OCI-LY7 (cell line): ENCODE measurements around the gene ANKUB1. TPM values are rescaled to one million over a fixed set of nuclear protein-coding genes. Genes with fewer than 3 reads are reported as not detected.
A peak's percentile ranks its signal among the peaks of the same experiment; 100 is the strongest.

Experiments
- BruUV-seq: library from RNA; stranded (reverse); fragments of 400-500 nt; replicated peaks from 2 replicates; lab custom pipeline; 2021; lab: Mats Ljungman, UMichigan
- CTCF ChIA-PET: fragments of 300-600 bp; sonication (Branson Sonifier 250); formaldehyde crosslinking; loops from one replicate; lab custom pipeline; 2022; ENCODE audit warnings: antibody characterized with exemption; ENCODE audit not compliant: unreplicated experiment; lab: Charles Lee
- POLR2A ChIA-PET: fragments of 300-600 bp; sonication (Branson Sonifier 250); formaldehyde crosslinking; loops from one replicate; lab custom pipeline; 2022; ENCODE audit warnings: antibody characterized with exemption; lab: Charles Lee
- DNase-seq: peaks from one replicate; pipeline ENCODE4 v3.0.0-alpha.2; 2015; ENCODE audit warnings: low spot score
- H2AFZ ChIP-seq: fragments of 200-600 bp; sonication (generic), shearing (Covaris generic); 2 replicates; pipeline ENCODE4 v1.6.1; 2014; ENCODE audit warnings: mild to moderate bottlenecking, antibody characterized with exemption, low read length, moderate library complexity
- H3K27ac ChIP-seq: fragments of 200-600 bp; sonication (generic); 2 replicates; pipeline ENCODE4 v1.5.1; 2014; ENCODE audit warnings: mixed run types, low read depth, mild to moderate bottlenecking, moderate library complexity, low read length, inconsistent platforms; ENCODE audit not compliant: poor library complexity, severe bottlenecking
- H3K36me3 ChIP-seq: fragments of 200-600 bp; sonication (generic); 2 replicates; pipeline ENCODE4 v1.6.1; 2014; ENCODE audit warnings: mild to moderate bottlenecking, antibody characterized with exemption, low read length, moderate library complexity, mixed read lengths; ENCODE audit not compliant: insufficient read depth
- H3K4me1 ChIP-seq: fragments of 200-600 bp; sonication (generic); 2 replicates; pipeline ENCODE4 v1.5.1; 2014; ENCODE audit warnings: mild to moderate bottlenecking, low read length; ENCODE audit not compliant: insufficient read depth, poor library complexity, severe bottlenecking
- H3K4me2 ChIP-seq: fragments of 200-600 bp; sonication (generic); 2 replicates; pipeline ENCODE4 v1.6.1; 2014; ENCODE audit warnings: mild to moderate bottlenecking, low read length
- H3K4me3 ChIP-seq: fragments of 200-600 bp; sonication (generic); 2 replicates; pipeline ENCODE4 v1.5.1; 2014; ENCODE audit warnings: mild to moderate bottlenecking, low read depth, low read length; ENCODE audit not compliant: poor library complexity, severe bottlenecking
- H3K79me2 ChIP-seq: fragments of 200-600 bp; sonication (generic); 2 replicates; pipeline ENCODE4 v1.6.1; 2016; ENCODE audit warnings: low read depth, mild to moderate bottlenecking, low read length, moderate library complexity, mixed read lengths; ENCODE audit not compliant: insufficient read depth
- H3K9me2 ChIP-seq: fragments of 200-600 bp; sonication (generic); 2 replicates; pipeline ENCODE4 v1.6.1; 2016; ENCODE audit warnings: mild to moderate bottlenecking, low read length, mixed read lengths; ENCODE audit not compliant: insufficient read depth
- H3K9me3 ChIP-seq: fragments of 200-600 bp; sonication (generic); 2 replicates; pipeline ENCODE4 v1.6.1; 2014; ENCODE audit warnings: mild to moderate bottlenecking, mixed run types, low read length, mixed read lengths
- H4K20me1 ChIP-seq: fragments of 200-600 bp; sonication (generic); 2 replicates; pipeline ENCODE4 v1.6.1; 2014; ENCODE audit warnings: mild to moderate bottlenecking, antibody characterized with exemption, low read length, moderate library complexity, mixed read lengths; ENCODE audit not compliant: insufficient read depth
- EZH2phosphoT487 ChIP-seq: fragments of 200-600 bp; sonication (generic); IDR thresholded peaks from 2 replicates; pipeline ENCODE4 v1.6.1; 2018; ENCODE audit warnings: low read depth, borderline replicate concordance, mild to moderate bottlenecking, mixed run types, antibody characterized with exemption, low read length, moderate library complexity, mixed read lengths
- intact Hi-C: fragments of 100-400 bp; cut with micrococcal nuclease; formaldehyde crosslinking; loops from one replicate; pipeline ENCODE4 v1.10.0; 2022; ENCODE audit not compliant: unreplicated experiment
- total RNA-seq, 2 experiments: library from RNA; depleted of rRNA in 1 of 2; stranded (reverse); fragments of >200 nt in 1 of 2; shearing (Covaris generic) in 1 of 2; gene quantifications; 2 replicates each; pipeline ENCODE4 v1.2.3, GENCODE V29; 2014 to 2022
- TF ChIP-seq, protein P1 (sequence below): fragments of 200-600 bp; sonication (generic); conservative IDR thresholded peaks from 2 replicates; pipeline ENCODE4 v1.5.1; 2014; ENCODE audit warnings: mild to moderate bottlenecking, antibody characterized with exemption, low read length, moderate library complexity, mixed read lengths

ANKUB1 gene
- total RNA-seq, 2 experiments from 2014 or later, result not detected

DNA sequence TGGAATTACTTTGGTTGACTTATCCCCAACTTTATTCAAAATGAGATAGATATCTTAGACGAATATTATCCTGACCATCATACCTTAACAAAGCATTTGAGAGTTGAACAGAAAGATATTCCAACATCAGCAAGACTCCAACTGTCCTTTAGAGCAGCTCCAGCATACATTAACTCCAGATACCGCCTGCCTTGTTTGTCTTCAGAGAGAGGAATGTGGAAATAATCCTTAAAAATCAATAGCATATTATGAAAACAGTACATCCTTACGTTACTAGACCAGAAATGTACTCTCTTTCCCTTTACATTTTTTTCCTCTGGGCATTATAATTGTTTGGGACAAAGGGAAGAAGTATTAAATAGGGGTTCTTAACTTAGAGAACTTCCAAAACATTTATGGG, 1.7 kb downstream of the ANKUB1 start:
- intact Hi-C loops, result no loop called here
- Histone ChIP-seq H3K4me1 (no peaks in the 10 kb centered on the region), H3K9me3 (no peaks in the 10 kb centered on the region), H3K9me2 (no peaks in the 10 kb centered on the region), H3K27ac (no peak overlapping the region), H3K4me2 (no peak overlapping the region), H4K20me1 (no peaks in the 10 kb centered on the region), H2AFZ (no peak overlapping the region), H3K4me3 (no peak overlapping the region), H3K36me3 (no peaks in the 10 kb centered on the region), H3K79me2 (no peaks in the 10 kb centered on the region)
- BruUV-seq, result no TSS peak
- ChIA-PET CTCF (no interaction called here), POLR2A (no interaction called here)
- DNase-seq, result no peak
- TF ChIP-seq, protein P1, sequence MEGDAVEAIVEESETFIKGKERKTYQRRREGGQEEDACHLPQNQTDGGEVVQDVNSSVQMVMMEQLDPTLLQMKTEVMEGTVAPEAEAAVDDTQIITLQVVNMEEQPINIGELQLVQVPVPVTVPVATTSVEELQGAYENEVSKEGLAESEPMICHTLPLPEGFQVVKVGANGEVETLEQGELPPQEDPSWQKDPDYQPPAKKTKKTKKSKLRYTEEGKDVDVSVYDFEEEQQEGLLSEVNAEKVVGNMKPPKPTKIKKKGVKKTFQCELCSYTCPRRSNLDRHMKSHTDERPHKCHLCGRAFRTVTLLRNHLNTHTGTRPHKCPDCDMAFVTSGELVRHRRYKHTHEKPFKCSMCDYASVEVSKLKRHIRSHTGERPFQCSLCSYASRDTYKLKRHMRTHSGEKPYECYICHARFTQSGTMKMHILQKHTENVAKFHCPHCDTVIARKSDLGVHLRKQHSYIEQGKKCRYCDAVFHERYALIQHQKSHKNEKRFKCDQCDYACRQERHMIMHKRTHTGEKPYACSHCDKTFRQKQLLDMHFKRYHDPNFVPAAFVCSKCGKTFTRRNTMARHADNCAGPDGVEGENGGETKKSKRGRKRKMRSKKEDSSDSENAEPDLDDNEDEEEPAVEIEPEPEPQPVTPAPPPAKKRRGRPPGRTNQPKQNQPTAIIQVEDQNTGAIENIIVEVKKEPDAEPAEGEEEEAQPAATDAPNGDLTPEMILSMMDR, result no peak
- TF ChIP-seq EZH2phosphoT487, result no peak

DNA sequence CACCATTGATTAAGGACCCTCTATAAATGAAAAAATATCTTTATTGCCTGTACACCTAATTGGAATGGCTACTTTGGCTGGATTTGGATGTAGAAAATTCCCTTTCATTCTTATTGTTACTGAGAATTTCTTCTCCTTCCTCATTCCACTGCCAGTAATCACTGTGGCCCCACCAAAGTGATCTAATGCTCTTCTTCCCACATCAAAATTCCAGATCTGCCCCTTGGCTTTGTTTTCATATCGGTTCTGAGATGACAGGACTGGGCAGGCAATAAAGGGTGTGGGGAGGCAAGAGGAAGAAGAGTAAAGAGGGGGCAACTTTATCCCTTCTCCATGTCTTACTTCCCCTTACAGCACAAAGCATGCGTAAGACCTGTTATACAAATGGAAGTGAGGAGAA, 2.1 kb downstream of the ANKUB1 start:
- Histone ChIP-seq H3K79me2 (no peaks in the 10 kb centered on the region), H3K9me2 (no peaks in the 10 kb centered on the region), H3K9me3 (no peaks in the 10 kb centered on the region), H3K4me1 (no peaks in the 10 kb centered on the region), H3K36me3 (no peaks in the 10 kb centered on the region), H2AFZ (no peak overlapping the region), H4K20me1 (no peaks in the 10 kb centered on the region), H3K27ac (no peak overlapping the region), H3K4me3 (no peak overlapping the region), H3K4me2 (no peak overlapping the region)
- no peak for TF ChIP-seq EZH2phosphoT487
- TF ChIP-seq, protein P1, result no peak
- no peak for DNase-seq
- intact Hi-C loops, result no loop called here
- ChIA-PET CTCF (no interaction called here), POLR2A (no interaction called here)
- BruUV-seq, result no TSS peak

DNA sequence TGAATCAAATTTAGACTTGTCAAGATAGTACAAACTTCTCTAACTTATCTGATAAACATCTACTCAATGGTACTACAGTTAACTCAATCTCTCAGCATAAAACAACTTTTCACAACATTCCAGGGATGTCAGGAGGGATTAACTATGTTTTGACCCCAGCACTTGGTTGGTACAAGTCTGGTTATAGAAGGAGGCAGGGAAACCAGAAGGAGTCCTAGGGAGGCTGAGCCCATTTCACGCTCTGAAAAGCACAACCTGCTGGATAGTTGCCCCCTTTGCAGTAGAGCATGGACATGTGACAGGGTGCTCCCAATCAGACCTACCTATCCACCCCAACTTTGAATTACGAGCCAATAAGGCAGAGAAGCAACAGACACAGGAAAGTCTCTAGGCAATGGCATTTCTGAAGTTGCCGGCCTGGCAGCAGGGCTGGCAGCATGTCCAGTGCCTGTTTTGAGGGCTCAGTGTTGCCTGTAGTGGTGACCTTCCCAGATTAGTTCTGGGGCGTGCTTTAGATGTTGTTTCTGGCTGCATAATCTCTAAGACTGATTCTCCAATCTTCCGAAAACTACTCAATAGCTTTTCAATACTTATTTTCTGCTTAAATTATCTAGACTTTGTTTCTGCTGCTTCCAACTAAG, 8.2 kb downstream of the ANKUB1 start:
- Histone ChIP-seq H3K79me2 (no peaks in the 10 kb centered on the region), H3K9me3 (no peaks in the 10 kb centered on the region), H3K4me2 (no peak overlapping the region), H2AFZ (peak overlapping the region; percentile 40; the same call in 1 of the 2 replicates), H3K27ac (no peak overlapping the region), H4K20me1 (no peaks in the 10 kb centered on the region), H3K9me2 (no peaks in the 10 kb centered on the region), H3K36me3 (no peaks in the 10 kb centered on the region), H3K4me3 (no peak overlapping the region), H3K4me1 (peaks cover 14% of the 10 kb centered on the region)
- ChIA-PET CTCF (no interaction called here), POLR2A (interaction anchor here (0.7 kb wide), 1 partner anchor 8 kb away, joined by 3 read pairs; the partner anchor contains the start of gene ANKUB1)
- TF ChIP-seq, protein P1, result no peak
- TF ChIP-seq EZH2phosphoT487, result no peak
- no peak for DNase-seq
- BruUV-seq, result no TSS peak
- intact Hi-C loops, result no loop called here
